Activated CD4-positive, alpha-beta T cell treated with anti-CD3 and anti-CD28 coated beads for 1 hour (primary cell): ENCODE data around the gene SIRPB1.
"Not testable (repeated sequence)": the region's sequence is repeated elsewhere in the genome, so short reads cannot be mapped to it uniquely, and the experiment has no call there.

Experiments
- DNase-seq: peaks from one replicate; pipeline ENCODE4 v3.0.0-alpha.2; 2020

SIRPB1 gene

GRCh38 chr20:1619861-1620444 is at the start of gene SIRPB1:
Gene SIRPB1, minus strand, starts transcription at chr20:1620009. Its CDS starts 65 bp downstream, at chr20:1619944.
- no peak for DNase-seq

GRCh38 chr20:1669304-1669703 is 49.5 kb upstream of the SIRPB1 start:
- no peak for DNase-seq

GRCh38 chr20:1667502-1668085 is 47.8 kb upstream of the SIRPB1 start:
- DNase-seq: no peak

- no peak for DNase-seq
Measured at GRCh38 chr20:1666802-1667201, 47.0 kb upstream of the SIRPB1 start.

GRCh38 chr20:1665345-1665744 is 45.5 kb upstream of the SIRPB1 start:
- DNase-seq: no peak

- no peak for DNase-seq
Measured at GRCh38 chr20:1664911-1665310, 45.1 kb upstream of the SIRPB1 start.

- DNase-seq: no peak
Measured at GRCh38 chr20:1663917-1664316, 44.1 kb upstream of the SIRPB1 start.

- no peak for DNase-seq
Measured at GRCh38 chr20:1661542-1662299, 41.9 kb upstream of the SIRPB1 start.

GRCh38 chr20:1660246-1660645 is 40.4 kb upstream of the SIRPB1 start:
- no peak for DNase-seq

- DNase-seq: no peak
Measured at GRCh38 chr20:1657556-1658334, 37.9 kb upstream of the SIRPB1 start, which contains the start of gene SIRPG. Gene SIRPG, minus strand, starts transcription at chr20:1657779. Its CDS starts 65 bp downstream, at chr20:1657714.

GRCh38 chr20:1656844-1657243 is 37.0 kb upstream of the SIRPB1 start:
- DNase-seq: no peak

GRCh38 chr20:1654996-1655395 is 35.2 kb upstream of the SIRPB1 start:
- no peak for DNase-seq

- DNase-seq: no peak
Measured at GRCh38 chr20:1652960-1653359, 33.2 kb upstream of the SIRPB1 start.

- no peak for DNase-seq
Measured at GRCh38 chr20:1652104-1652503, 32.3 kb upstream of the SIRPB1 start.

- DNase-seq: no peak
Measured at GRCh38 chr20:1651268-1652058, 31.7 kb upstream of the SIRPB1 start.

- DNase-seq: no peak
Measured at GRCh38 chr20:1648101-1648500, 28.3 kb upstream of the SIRPB1 start.

- no peak for DNase-seq
Measured at GRCh38 chr20:1646975-1647431, 27.2 kb upstream of the SIRPB1 start.

- DNase-seq: no peak
Measured at GRCh38 chr20:1644101-1644962, 24.5 kb upstream of the SIRPB1 start.

GRCh38 chr20:1638643-1639042 is 18.8 kb upstream of the SIRPB1 start:
- DNase-seq: not testable (repeated sequence)

GRCh38 chr20:1637755-1638154 is 17.9 kb upstream of the SIRPB1 start:
- DNase-seq: no peak

- no peak for DNase-seq
Measured at GRCh38 chr20:1637226-1637625, 17.4 kb upstream of the SIRPB1 start.
